Uterus (tissue), 4 donors: Measurements from ENCODE around the gene NHS. TPM values are rescaled to one million over a fixed set of nuclear protein-coding genes. Genes with fewer than 3 reads are reported as not detected.

Experiments used
- DNase-seq, 2 donors: peaks; one replicate each; pipeline ENCODE4 v3.0.0-alpha.2; 2019 to 2020
- H3K27ac ChIP-seq, 2 donors: fragments of 200-600 bp; sonication (generic); 1 replicate in 1 of 2; 2 replicates in 1 of 2; pipeline ENCODE4 v1.5.1; 2016 to 2018
- H3K27me3 ChIP-seq, 2 donors: fragments of 200-600 bp; sonication (generic); one replicate each; pipeline ENCODE4 v1.5.1; 2018 to 2019; ENCODE audit warnings: control low read depth in 1 of 2
- H3K36me3 ChIP-seq, 2 donors: fragments of 200-600 bp; sonication (generic); one replicate each; pipeline ENCODE4 v1.5.1; 2019; ENCODE audit warnings: control low read depth in 1 of 2
- H3K4me1 ChIP-seq, 2 donors: fragments of 200-600 bp; sonication (generic); one replicate each; pipeline ENCODE4 v1.5.1; 2018 to 2019; ENCODE audit warnings: control low read depth in 1 of 2
- H3K4me3 ChIP-seq, 2 donors: fragments of 200-600 bp; sonication (generic); 1 replicate in 1 of 2; 2 replicates in 1 of 2; pipeline ENCODE4 v1.5.1; 2018 to 2019; ENCODE audit warnings: mild to moderate bottlenecking in 1 of 2
- H3K9me3 ChIP-seq, 2 donors: fragments of 200-600 bp; sonication (generic); one replicate each; pipeline ENCODE4 v1.5.1; 2019; ENCODE audit warnings: control low read depth in 1 of 2
- CTCF ChIP-seq, 4 experiments: fragments of 200-600 bp in 2 of 4; fragments of 450-650 bp in 2 of 4; sonication (generic) in 2 of 4; IDR thresholded peaks; one replicate each; pipeline ENCODE4 v1.5.1; 2016 to 2019; ENCODE audit warnings: antibody characterized with exemption in 4 of 4, mild to moderate bottlenecking in 2 of 4, moderate library complexity in 1 of 4
- POLR2A ChIP-seq, 2 donors: fragments of 450-650 bp; IDR thresholded peaks; one replicate each; pipeline ENCODE4 v1.6.1; 2016; ENCODE audit warnings: antibody characterized with exemption in 2 of 2, mild to moderate bottlenecking in 1 of 2, moderate library complexity in 1 of 2
- intact Hi-C: fragments of 100-400 bp; cut with DNase I; formaldehyde crosslinking; loops from one replicate; pipeline ENCODE4 v1.15.1; 2023; ENCODE audit warnings: low total_unique reads
- total RNA-seq, 4 donors: library from RNA; depleted of rRNA in 3 of 4; stranded (reverse); fragments of >200 nt in 3 of 4; gene quantifications; one replicate each; pipeline versions ENCODE4 v1.1.0 to v1.2.4, GENCODE V29; 2014 to 2023
- donor health status: DM: yes; HTN: yes; CAD: no.

NHS gene
- total RNA-seq, 4 donors from 2014 or later = 3.5 to 14.3 (median 9.5) TPM

- TF ChIP-seq CTCF (IDR thresholded peaks at IDR 0.05) = no peak
- no peak for TF ChIP-seq POLR2A (IDR thresholded peaks at IDR 0.05)
- no peak for DNase-seq
- Histone ChIP-seq H3K4me3 (no peak overlapping the region), H3K36me3 (no peaks in the 10 kb centered on the region), H3K27me3 (no peaks in the 10 kb centered on the region), H3K27ac (no peak overlapping the region), H3K4me1 (no peaks in the 10 kb centered on the region), H3K9me3 (no peaks in the 10 kb centered on the region)
- intact Hi-C loops = no loop called here
Measured at GRCh38 chrX:17594693-17595092, 219.7 kb downstream of the NHS start.

GRCh38 chrX:17595456-17596035, 220.5 kb downstream of the NHS start:
- Histone ChIP-seq H3K27me3 (no peaks in the 10 kb centered on the region), H3K9me3 (no peaks in the 10 kb centered on the region), H3K4me1 (no peaks in the 10 kb centered on the region), H3K4me3 (no peak overlapping the region), H3K27ac (peak overlapping the region in 1 of 2 donors; percentile 2), H3K36me3 (no peaks in the 10 kb centered on the region)
- intact Hi-C loops = no loop called here
- no peak for DNase-seq
- TF ChIP-seq POLR2A (IDR thresholded peaks at IDR 0.05) (no peak), CTCF (IDR thresholded peaks at IDR 0.05) (no peak)

- Histone ChIP-seq H3K36me3 (no peaks in the 10 kb centered on the region), H3K27me3 (no peaks in the 10 kb centered on the region), H3K9me3 (no peaks in the 10 kb centered on the region), H3K4me1 (no peaks in the 10 kb centered on the region), H3K4me3 (no peak overlapping the region), H3K27ac (peak overlapping the region in 1 of 2 donors; percentile 2)
- no peak for TF ChIP-seq POLR2A (IDR thresholded peaks at IDR 0.05)
- no peak for TF ChIP-seq CTCF (IDR thresholded peaks at IDR 0.05)
- DNase-seq = no peak
- intact Hi-C loops = no loop called here
Measured at GRCh38 chrX:17596061-17596460, 221.1 kb downstream of the NHS start.

- no peak for DNase-seq
- intact Hi-C loops = no loop called here
- TF ChIP-seq CTCF (IDR thresholded peaks at IDR 0.05) (no peak), POLR2A (IDR thresholded peaks at IDR 0.05) (no peak)
- no peaks in the 10 kb centered on the region for H3K4me1 ChIP-seq
- H3K27me3 ChIP-seq = no peaks in the 10 kb centered on the region
- H3K27ac ChIP-seq = peak overlapping the region in 1 of 2 donors; percentile 75
- H3K4me3 ChIP-seq = no peak overlapping the region
- no peaks in the 10 kb centered on the region for H3K9me3 ChIP-seq
- H3K36me3 ChIP-seq = no peaks in the 10 kb centered on the region
Measured at GRCh38 chrX:17596546-17597205, 221.7 kb downstream of the NHS start.

GRCh38 chrX:17597327-17597726, 222.3 kb downstream of the NHS start:
- Histone ChIP-seq H3K4me1 (no peaks in the 10 kb centered on the region), H3K27me3 (no peaks in the 10 kb centered on the region), H3K9me3 (no peaks in the 10 kb centered on the region), H3K36me3 (no peaks in the 10 kb centered on the region), H3K4me3 (no peak overlapping the region), H3K27ac (peak overlapping the region; percentile 75 to 80)
- no peak for DNase-seq
- intact Hi-C loops = no loop called here
- no peak for TF ChIP-seq CTCF (IDR thresholded peaks at IDR 0.05)
- no peak for TF ChIP-seq POLR2A (IDR thresholded peaks at IDR 0.05)
